Stimulated activated effector memory CD8-positive, alpha-beta T cell treated with anti-CD3 and anti-CD28 coated beads, Interleukin-12 subunit alpha, Interleukin-12 subunit beta, amount 100 ng/mL, for 72 hours (primary cell): ENCODE data around the gene XRN1.

Source experiments
- ATAC-seq: fragments of 150-1000 bp; cut with Tn5 transposase; 2 replicates; pipeline ENCODE4 v1.10.0; 2021
- DNase-seq, 2 donors: peaks; one replicate each; pipeline ENCODE4 v3.0.0; 2021 to 2022; ENCODE audit warnings: low spot score in 2 of 2
- H3K27ac Mint-ChIP-seq: one replicate; pipeline ENCODE4 v1.8.0; 2022; ENCODE audit warnings: mild to moderate bottlenecking, mixed read lengths
- H3K36me3 Mint-ChIP-seq: one replicate; pipeline ENCODE4 v1.8.0; 2022; ENCODE audit warnings: mild to moderate bottlenecking, mixed read lengths
- H3K4me1 Mint-ChIP-seq: one replicate; pipeline ENCODE4 v1.8.0; 2022; ENCODE audit warnings: mixed read lengths
- H3K4me3 Mint-ChIP-seq: one replicate; pipeline ENCODE4 v1.8.0; 2022; ENCODE audit warnings: mild to moderate bottlenecking, mixed read lengths
- H3K9me3 Mint-ChIP-seq: one replicate; pipeline ENCODE4 v1.8.0; 2022; ENCODE audit warnings: mixed read lengths

XRN1 gene

GRCh38 chr3:142275856-142276255, 172.0 kb downstream of the XRN1 start:
- DNase-seq (no peak), ATAC-seq (no peak)
- Mint-ChIP-seq H3K27ac (peak overlapping the region; percentile 56), H3K4me3 (no peak overlapping the region), H3K9me3 (no peaks in the 10 kb centered on the region), H3K36me3 (no peaks in the 10 kb centered on the region), H3K4me1 (peaks cover 25% of the 10 kb centered on the region)

DNA sequence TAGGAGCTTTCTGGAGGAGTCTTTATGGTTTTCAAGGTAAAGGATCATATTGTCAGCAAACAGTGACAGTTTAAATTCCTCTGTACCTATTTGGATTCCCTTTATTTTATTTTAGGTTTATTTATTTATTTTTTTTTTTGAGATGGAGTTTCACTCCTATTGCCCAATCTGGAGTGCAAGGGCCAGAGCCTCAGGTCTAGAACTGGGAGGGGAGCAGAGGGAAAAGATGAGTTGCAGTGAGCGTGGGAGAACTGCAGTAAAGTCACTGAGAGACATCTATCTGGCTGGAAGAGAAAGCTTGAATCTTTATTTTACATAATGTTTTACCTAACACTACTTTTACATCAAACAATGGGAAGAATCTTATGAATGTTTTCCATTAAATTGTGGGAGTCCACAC, 172.9 kb downstream of the XRN1 start:
- no peak overlapping the region for H3K4me3 Mint-ChIP-seq
- DNase-seq (no peak), ATAC-seq (no peak)
- H3K27ac Mint-ChIP-seq = no peak overlapping the region
- H3K36me3 Mint-ChIP-seq = no peaks in the 10 kb centered on the region
- H3K9me3 Mint-ChIP-seq = no peaks in the 10 kb centered on the region
- H3K4me1 Mint-ChIP-seq = peaks cover 31% of the 10 kb centered on the region

DNA sequence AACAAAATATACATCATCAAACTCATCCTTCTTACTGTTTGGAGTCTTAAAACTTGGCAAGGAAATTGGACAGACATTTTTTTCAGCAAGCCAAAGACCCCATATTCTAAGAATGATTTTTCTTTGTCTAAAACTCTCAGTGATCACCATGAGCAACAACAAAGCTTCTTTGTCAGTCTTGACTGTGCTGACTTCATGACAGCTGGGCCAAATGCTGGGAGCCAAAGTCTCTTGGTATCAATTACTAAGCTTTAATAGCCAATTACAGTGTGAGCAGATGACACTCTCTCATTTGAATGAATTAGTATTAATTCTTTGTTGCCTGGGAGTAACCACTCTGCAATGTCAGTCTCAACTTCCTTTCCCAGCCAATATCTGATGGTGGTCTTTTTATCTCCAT, 174.3 kb downstream of the XRN1 start:
- no peaks in the 10 kb centered on the region for H3K9me3 Mint-ChIP-seq
- DNase-seq (no peak), ATAC-seq (no peak)
- H3K4me1 Mint-ChIP-seq = peaks cover 25% of the 10 kb centered on the region
- no peak overlapping the region for H3K4me3 Mint-ChIP-seq
- no peak overlapping the region for H3K27ac Mint-ChIP-seq
- no peaks in the 10 kb centered on the region for H3K36me3 Mint-ChIP-seq

DNA sequence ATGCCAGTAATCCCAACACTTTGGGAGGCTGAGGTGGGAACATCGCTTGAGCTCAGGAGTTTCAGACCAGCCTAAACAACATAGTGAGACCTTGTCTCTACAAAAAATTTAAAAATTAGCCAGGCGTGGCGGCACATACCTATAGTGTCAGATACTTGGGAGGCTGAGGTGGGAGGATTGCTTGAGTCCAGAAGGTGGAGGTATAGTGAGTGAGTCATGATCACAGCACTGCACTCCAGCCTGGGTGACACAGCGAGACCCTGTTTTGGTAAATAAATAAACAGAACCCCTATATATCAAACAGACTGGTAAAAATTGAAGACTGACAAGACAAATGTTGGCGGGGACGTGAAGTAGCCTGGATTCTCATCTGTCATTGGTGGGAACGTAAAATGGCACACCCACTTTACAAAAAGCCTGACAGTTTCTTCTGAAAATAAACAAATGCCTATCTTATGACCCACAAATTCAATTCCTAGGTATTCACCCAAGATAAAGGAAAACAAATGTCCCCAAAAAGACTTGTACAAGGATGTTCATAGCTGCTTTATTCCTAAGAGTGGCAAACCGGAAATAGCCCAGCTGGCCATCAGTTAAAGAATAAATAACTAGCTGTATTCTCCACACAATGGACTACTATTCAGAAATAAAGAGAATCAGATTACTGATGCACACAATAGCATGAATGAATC, 175.5 kb downstream of the XRN1 start:
- Mint-ChIP-seq H3K4me3 (no peak overlapping the region), H3K27ac (no peak overlapping the region), H3K4me1 (peaks cover 29% of the 10 kb centered on the region), H3K36me3 (no peaks in the 10 kb centered on the region), H3K9me3 (no peaks in the 10 kb centered on the region)
- DNase-seq (no peak), ATAC-seq (no peak)

GRCh38 chr3:142270407-142270806, 177.4 kb downstream of the XRN1 start:
- H3K36me3 Mint-ChIP-seq = no peaks in the 10 kb centered on the region

DNA sequence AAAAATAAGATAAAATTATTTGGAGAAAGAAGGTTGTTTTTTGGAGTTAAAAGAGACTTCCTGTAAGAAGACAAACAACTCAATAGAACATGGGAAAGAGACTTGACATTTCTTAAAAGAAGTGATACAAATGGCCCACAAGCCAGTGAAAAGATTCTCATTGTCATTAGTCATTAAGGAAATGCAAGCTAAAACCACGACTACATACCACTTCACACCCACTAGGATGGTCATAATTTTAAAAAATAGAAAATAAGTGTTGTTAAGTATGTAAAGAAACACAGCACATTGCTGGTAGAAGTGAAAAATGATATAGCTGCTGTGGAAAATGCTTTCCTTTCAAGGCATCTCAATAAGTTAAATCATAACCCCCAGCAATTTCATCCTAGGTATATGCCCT, 178.1 kb downstream of the XRN1 start:
- peak overlapping the region; percentile 76 for H3K27ac Mint-ChIP-seq
- H3K4me1 Mint-ChIP-seq = peaks cover 24% of the 10 kb centered on the region
- ATAC-seq (peak; percentile 70), DNase-seq (no peak)
- H3K36me3 Mint-ChIP-seq = no peaks in the 10 kb centered on the region
- peak overlapping the region; percentile 47 for H3K4me3 Mint-ChIP-seq
- H3K9me3 Mint-ChIP-seq = no peaks in the 10 kb centered on the region

More at GRCh38 chr3:142270407-142270806, 177.4 kb downstream of the XRN1 start:
- H3K9me3 Mint-ChIP-seq = no peaks in the 10 kb centered on the region
- ATAC-seq = peak; percentile 97
- peak; percentile 22 to 75 for DNase-seq
- H3K4me3 Mint-ChIP-seq = peak overlapping the region; percentile 47
- H3K27ac Mint-ChIP-seq = peak overlapping the region; percentile 76
- H3K4me1 Mint-ChIP-seq = peaks cover 24% of the 10 kb centered on the region

GRCh38 chr3:142268426-142268825, 179.4 kb downstream of the XRN1 start:
- Mint-ChIP-seq H3K27ac (no peak overlapping the region), H3K36me3 (no peaks in the 10 kb centered on the region), H3K9me3 (no peaks in the 10 kb centered on the region), H3K4me3 (no peak overlapping the region), H3K4me1 (peaks cover 24% of the 10 kb centered on the region)
- ATAC-seq (no peak), DNase-seq (no peak)

- no peak overlapping the region for H3K27ac Mint-ChIP-seq
- no peak overlapping the region for H3K4me3 Mint-ChIP-seq
- peaks cover 24% of the 10 kb centered on the region for H3K4me1 Mint-ChIP-seq
- H3K36me3 Mint-ChIP-seq = no peaks in the 10 kb centered on the region
- no peak for DNase-seq
- ATAC-seq = peak; percentile 4
- no peaks in the 10 kb centered on the region for H3K9me3 Mint-ChIP-seq
Measured at GRCh38 chr3:142267269-142267668, 180.6 kb downstream of the XRN1 start.

DNA sequence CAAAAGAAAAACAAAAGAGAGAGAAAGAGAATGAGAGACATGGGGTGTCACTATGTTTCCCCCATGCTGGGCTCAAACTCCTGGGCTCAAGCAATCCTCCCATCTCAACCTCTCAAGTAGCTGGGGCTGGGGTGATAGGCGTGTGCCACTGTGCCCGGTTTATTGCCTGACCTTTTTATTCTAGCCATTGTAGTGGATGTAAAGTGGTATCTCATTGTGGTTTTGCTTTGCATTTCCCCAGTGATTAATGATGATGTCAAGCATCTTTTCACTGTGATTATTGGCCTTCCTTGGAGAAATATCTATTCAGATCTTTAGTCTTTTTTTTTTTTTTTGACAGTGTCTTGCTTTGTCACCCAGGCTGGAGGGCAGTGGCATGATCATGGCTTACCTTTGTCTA, 184.7 kb downstream of the XRN1 start:
- Mint-ChIP-seq H3K9me3 (no peaks in the 10 kb centered on the region), H3K36me3 (no peaks in the 10 kb centered on the region), H3K4me3 (no peak overlapping the region), H3K27ac (no peak overlapping the region), H3K4me1 (peaks cover 13% of the 10 kb centered on the region)
- peak; percentile 34 for ATAC-seq
- no peak for DNase-seq

GRCh38 chr3:142259359-142259758, 188.5 kb downstream of the XRN1 start:
- Mint-ChIP-seq H3K4me3 (no peak overlapping the region), H3K4me1 (no peaks in the 10 kb centered on the region), H3K27ac (no peak overlapping the region), H3K9me3 (peaks cover 9% of the 10 kb centered on the region), H3K36me3 (no peaks in the 10 kb centered on the region)
- no peak for ATAC-seq
- DNase-seq = no peak

DNA sequence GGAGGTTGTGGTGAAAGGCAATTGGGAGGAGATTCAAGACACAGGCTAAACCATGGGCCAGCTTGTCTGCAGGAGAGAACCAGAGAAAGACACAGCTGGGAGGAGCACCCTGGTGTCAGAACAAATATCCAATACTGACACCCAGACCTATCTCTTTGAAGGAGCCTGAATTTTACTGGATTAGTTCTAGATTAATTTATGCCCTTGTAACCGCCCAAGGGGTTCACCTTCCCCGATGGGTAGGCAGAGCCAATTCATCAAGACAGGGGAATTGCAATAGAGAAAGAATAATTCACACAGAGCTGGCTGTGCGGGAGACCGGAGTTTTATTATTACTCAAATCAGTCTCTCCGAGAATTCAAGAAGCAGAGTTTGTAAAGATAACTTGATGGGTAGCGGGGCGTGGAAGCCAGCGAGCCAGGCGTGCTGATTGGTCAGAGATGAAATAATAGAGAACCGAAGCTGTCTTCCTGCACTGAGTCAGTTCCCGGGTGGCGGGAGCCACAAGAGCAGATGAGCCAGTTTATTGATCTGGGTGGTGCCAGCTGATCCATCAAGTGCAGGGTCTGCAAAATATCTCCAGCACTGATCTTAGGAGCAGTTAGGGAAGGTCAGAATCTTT, 191.0 kb downstream of the XRN1 start:
- H3K4me1 Mint-ChIP-seq = no peaks in the 10 kb centered on the region
- no peak overlapping the region for H3K27ac Mint-ChIP-seq
- H3K36me3 Mint-ChIP-seq = no peaks in the 10 kb centered on the region
- ATAC-seq (no peak), DNase-seq (no peak)
- no peak overlapping the region for H3K4me3 Mint-ChIP-seq
- peaks cover 21% of the 10 kb centered on the region for H3K9me3 Mint-ChIP-seq
